Measurements from ENCODE around the gene HS3ST4. TPM values are rescaled to one million over a fixed set of nuclear protein-coding genes. Genes with fewer than 3 reads are reported as not detected.

HS3ST4 gene
- polyA plus RNA-seq, 1 donor from 2014 or later, result 13.0 TPM

DNA sequence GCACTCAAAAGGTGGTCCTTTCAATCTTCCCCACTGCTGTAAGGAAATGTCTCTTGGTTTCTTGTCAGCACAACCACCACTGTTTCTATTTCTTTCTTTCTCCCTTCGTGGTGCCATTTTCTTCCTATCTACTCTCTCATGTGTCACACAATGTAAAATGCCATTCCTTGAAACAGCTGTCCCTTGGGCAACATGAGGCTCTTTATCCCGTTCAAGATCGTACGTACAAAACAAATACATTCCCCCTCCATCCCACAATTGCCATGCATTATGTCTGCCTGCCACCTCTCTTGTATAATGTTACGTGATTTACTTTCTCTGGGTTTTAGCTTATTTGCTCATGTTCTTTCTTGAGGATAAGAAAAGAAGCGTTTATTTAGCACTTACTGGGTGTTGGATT, 410.6 kb downstream of the HS3ST4 start:
- Histone ChIP-seq H3K9me3 (ENCODE audit: low read length) (no peaks in the 10 kb centered on the region), H3K4me3 (ENCODE audit: low read length) (no peak overlapping the region), H3K27me3 (ENCODE audit: insufficient read depth, low read depth, low read length) (no peaks in the 10 kb centered on the region), H3K9ac (ENCODE audit: low read length) (no peak overlapping the region), H3K79me2 (replicated peaks; ENCODE audit: insufficient read depth, low read length) (no peaks in the 10 kb centered on the region), H3K9me2 (ENCODE audit: insufficient read depth, low read length) (no peaks in the 10 kb centered on the region), H2AFZ (ENCODE audit: low read depth, low read length) (no peak overlapping the region), H3K4me2 (ENCODE audit: low read length) (no peak overlapping the region), H3K36me3 (ENCODE audit: insufficient read depth, low read length) (no peaks in the 10 kb centered on the region), H3K27ac (ENCODE audit: low read length) (no peak overlapping the region), H3F3A (ENCODE audit: insufficient read depth, low read length, poor library complexity, severe bottlenecking) (no peaks in the 10 kb centered on the region), H4K20me1 (ENCODE audit: insufficient read depth) (no peaks in the 10 kb centered on the region)
- TF ChIP-seq POLR2AphosphoS5 (IDR thresholded peaks at IDR 0.05) (peak; percentile 16), SMC3 (conservative IDR thresholded peaks at IDR 0.05; ENCODE audit: poor library complexity) (no peak)
- TF ChIP-seq, protein P1, sequence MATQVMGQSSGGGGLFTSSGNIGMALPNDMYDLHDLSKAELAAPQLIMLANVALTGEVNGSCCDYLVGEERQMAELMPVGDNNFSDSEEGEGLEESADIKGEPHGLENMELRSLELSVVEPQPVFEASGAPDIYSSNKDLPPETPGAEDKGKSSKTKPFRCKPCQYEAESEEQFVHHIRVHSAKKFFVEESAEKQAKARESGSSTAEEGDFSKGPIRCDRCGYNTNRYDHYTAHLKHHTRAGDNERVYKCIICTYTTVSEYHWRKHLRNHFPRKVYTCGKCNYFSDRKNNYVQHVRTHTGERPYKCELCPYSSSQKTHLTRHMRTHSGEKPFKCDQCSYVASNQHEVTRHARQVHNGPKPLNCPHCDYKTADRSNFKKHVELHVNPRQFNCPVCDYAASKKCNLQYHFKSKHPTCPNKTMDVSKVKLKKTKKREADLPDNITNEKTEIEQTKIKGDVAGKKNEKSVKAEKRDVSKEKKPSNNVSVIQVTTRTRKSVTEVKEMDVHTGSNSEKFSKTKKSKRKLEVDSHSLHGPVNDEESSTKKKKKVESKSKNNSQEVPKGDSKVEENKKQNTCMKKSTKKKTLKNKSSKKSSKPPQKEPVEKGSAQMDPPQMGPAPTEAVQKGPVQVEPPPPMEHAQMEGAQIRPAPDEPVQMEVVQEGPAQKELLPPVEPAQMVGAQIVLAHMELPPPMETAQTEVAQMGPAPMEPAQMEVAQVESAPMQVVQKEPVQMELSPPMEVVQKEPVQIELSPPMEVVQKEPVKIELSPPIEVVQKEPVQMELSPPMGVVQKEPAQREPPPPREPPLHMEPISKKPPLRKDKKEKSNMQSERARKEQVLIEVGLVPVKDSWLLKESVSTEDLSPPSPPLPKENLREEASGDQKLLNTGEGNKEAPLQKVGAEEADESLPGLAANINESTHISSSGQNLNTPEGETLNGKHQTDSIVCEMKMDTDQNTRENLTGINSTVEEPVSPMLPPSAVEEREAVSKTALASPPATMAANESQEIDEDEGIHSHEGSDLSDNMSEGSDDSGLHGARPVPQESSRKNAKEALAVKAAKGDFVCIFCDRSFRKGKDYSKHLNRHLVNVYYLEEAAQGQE (IDR thresholded peaks at IDR 0.05; ENCODE audit: borderline replicate concordance), result no peak

DNA sequence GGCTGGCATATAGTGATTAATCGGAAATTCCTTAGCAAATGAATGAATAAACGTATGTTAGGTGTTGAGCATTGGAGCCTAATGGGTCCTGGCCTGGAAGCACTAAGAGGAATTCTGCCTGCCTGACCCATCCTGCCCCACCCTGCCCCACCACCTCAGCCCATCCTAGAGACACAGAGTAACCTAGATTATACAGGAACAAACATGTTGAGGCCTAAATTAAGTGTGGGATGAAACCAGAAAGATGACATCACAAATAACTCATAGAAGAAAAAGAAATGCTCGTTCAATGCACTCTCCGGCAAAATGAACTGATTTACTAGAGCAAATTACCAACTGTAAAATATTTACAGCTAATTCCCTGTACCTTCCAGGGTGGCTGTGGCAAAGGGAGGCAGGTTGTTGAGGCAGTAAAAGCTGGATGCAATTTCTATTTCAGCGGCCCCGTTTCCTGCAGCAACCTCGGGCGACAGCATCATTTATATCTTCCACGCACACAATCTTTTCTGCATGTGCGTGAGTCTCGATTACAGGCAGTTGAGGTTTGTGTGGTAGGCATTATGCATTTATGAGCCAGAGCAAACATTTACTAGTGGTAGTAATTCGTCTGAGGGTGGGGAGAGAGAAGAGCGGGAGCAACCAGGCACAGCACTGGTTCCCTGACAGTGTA, 417.2 kb downstream of the HS3ST4 start:
- no peak overlapping the region for H3K4me3 ChIP-seq (ENCODE audit: low read length)
- H3K9me2 ChIP-seq (ENCODE audit: insufficient read depth, low read length), result no peaks in the 10 kb centered on the region
- no peaks in the 10 kb centered on the region for H3K9me3 ChIP-seq (ENCODE audit: low read length)
- H4K20me1 ChIP-seq (ENCODE audit: insufficient read depth), result no peaks in the 10 kb centered on the region
- H3K79me2 ChIP-seq (replicated peaks; ENCODE audit: insufficient read depth, low read length), result no peaks in the 10 kb centered on the region
- H3K27ac ChIP-seq (ENCODE audit: low read length), result no peak overlapping the region
- no peaks in the 10 kb centered on the region for H3K27me3 ChIP-seq (ENCODE audit: insufficient read depth, low read depth, low read length)
- no peaks in the 10 kb centered on the region for H3F3A ChIP-seq (ENCODE audit: insufficient read depth, low read length, poor library complexity, severe bottlenecking)
- no peak overlapping the region for H3K9ac ChIP-seq (ENCODE audit: low read length)
- H3K36me3 ChIP-seq (ENCODE audit: insufficient read depth, low read length), result no peaks in the 10 kb centered on the region
- peak; percentile 22 for TF ChIP-seq POLR2AphosphoS5 (IDR thresholded peaks at IDR 0.05)
- TF ChIP-seq SMC3 (conservative IDR thresholded peaks at IDR 0.05; ENCODE audit: poor library complexity), result no peak
- H2AFZ ChIP-seq (ENCODE audit: low read depth, low read length), result no peak overlapping the region
- H3K4me2 ChIP-seq (ENCODE audit: low read length), result no peak overlapping the region

GRCh38 chr16:26111900-26112299, 420.1 kb downstream of the HS3ST4 start:
- Histone ChIP-seq H2AFZ (ENCODE audit: low read depth, low read length) (no peak overlapping the region), H3K9ac (ENCODE audit: low read length) (no peak overlapping the region), H3K4me2 (ENCODE audit: low read length) (no peak overlapping the region), H3K27me3 (ENCODE audit: insufficient read depth, low read depth, low read length) (no peaks in the 10 kb centered on the region), H4K20me1 (ENCODE audit: insufficient read depth) (no peaks in the 10 kb centered on the region), H3K9me3 (ENCODE audit: low read length) (no peaks in the 10 kb centered on the region), H3K36me3 (ENCODE audit: insufficient read depth, low read length) (no peaks in the 10 kb centered on the region), H3K9me2 (ENCODE audit: insufficient read depth, low read length) (no peaks in the 10 kb centered on the region), H3F3A (ENCODE audit: insufficient read depth, low read length, poor library complexity, severe bottlenecking) (no peaks in the 10 kb centered on the region), H3K79me2 (replicated peaks; ENCODE audit: insufficient read depth, low read length) (no peaks in the 10 kb centered on the region), H3K4me3 (ENCODE audit: low read length) (no peak overlapping the region), H3K27ac (ENCODE audit: low read length) (no peak overlapping the region)
- TF ChIP-seq EZH2 (IDR thresholded peaks at IDR 0.05; ENCODE audit: borderline replicate concordance, insufficient read depth, low read length, poor library complexity, severe bottlenecking) (no peak), POLR2AphosphoS5 (IDR thresholded peaks at IDR 0.05) (no peak), EP300 (conservative IDR thresholded peaks at IDR 0.05; ENCODE audit: poor library complexity, severe bottlenecking) (no peak)
- TF ChIP-seq, protein P2, sequence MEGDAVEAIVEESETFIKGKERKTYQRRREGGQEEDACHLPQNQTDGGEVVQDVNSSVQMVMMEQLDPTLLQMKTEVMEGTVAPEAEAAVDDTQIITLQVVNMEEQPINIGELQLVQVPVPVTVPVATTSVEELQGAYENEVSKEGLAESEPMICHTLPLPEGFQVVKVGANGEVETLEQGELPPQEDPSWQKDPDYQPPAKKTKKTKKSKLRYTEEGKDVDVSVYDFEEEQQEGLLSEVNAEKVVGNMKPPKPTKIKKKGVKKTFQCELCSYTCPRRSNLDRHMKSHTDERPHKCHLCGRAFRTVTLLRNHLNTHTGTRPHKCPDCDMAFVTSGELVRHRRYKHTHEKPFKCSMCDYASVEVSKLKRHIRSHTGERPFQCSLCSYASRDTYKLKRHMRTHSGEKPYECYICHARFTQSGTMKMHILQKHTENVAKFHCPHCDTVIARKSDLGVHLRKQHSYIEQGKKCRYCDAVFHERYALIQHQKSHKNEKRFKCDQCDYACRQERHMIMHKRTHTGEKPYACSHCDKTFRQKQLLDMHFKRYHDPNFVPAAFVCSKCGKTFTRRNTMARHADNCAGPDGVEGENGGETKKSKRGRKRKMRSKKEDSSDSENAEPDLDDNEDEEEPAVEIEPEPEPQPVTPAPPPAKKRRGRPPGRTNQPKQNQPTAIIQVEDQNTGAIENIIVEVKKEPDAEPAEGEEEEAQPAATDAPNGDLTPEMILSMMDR (IDR thresholded peaks at IDR 0.05; ENCODE audit: poor library complexity, severe bottlenecking), result no peak

All from neural cell (in vitro differentiated cells).